Kidney (tissue), 14 donors: ENCODE data around the gene RNGTT. TPM values are rescaled to one million over a fixed set of nuclear protein-coding genes. Genes with fewer than 3 reads are reported as not detected.
A peak's percentile ranks its signal among the peaks of the same experiment; 100 is the strongest.

Experiments
- DNase-seq, 5 donors: peaks; one replicate each; pipeline ENCODE4 v3.0.0-alpha.2; 2013 to 2020
- FAIRE-seq: peaks from 2 replicates; lab custom pipeline; 2012; peaks lifted over from hg19 to GRCh38; lab: Jason Lieb, UNC
- H3K27ac ChIP-seq, 2 donors: one replicate each; pipeline ENCODE4 v1.7.0; 2013; ENCODE audit warnings: low read depth in 2 of 2, low read length in 2 of 2, inconsistent platforms in 1 of 2
- H3K27me3 ChIP-seq: one replicate; pipeline ENCODE4 v1.7.1; 2013; ENCODE audit warnings: low read length, inconsistent platforms; ENCODE audit not compliant: control insufficient read depth, insufficient read depth
- H3K36me3 ChIP-seq, 3 donors: one replicate each; pipeline versions ENCODE4 v1.7.0 to v1.7.1; 2013; ENCODE audit warnings: low read length in 3 of 3, control low read depth in 1 of 3, inconsistent platforms in 1 of 3; ENCODE audit not compliant: insufficient read depth in 3 of 3, control insufficient read depth in 2 of 3
- H3K4me1 ChIP-seq, 3 donors: one replicate each; pipeline versions ENCODE4 v1.7.0 to v1.7.1; 2013; ENCODE audit warnings: low read length in 3 of 3, inconsistent platforms in 1 of 3, low read depth in 1 of 3; ENCODE audit not compliant: control insufficient read depth in 2 of 3, insufficient read depth in 2 of 3
- H3K4me3 ChIP-seq, 3 donors: one replicate each; pipeline versions ENCODE4 v1.7.0 to v1.8.1; 2013; ENCODE audit warnings: low read length in 3 of 3, control low read depth in 1 of 3, inconsistent platforms in 1 of 3
- H3K9ac ChIP-seq, 3 donors: one replicate each; pipeline versions ENCODE4 v1.7.0 to v1.7.1; 2013; ENCODE audit warnings: low read length in 3 of 3, control low read depth in 1 of 3, inconsistent platforms in 1 of 3
- H3K9me3 ChIP-seq, 3 donors: one replicate each; pipeline versions ENCODE4 v1.7.0 to v1.7.1; 2013; ENCODE audit warnings: low read length in 3 of 3, control low read depth in 1 of 3, inconsistent platforms in 1 of 3; ENCODE audit not compliant: control insufficient read depth in 2 of 3, insufficient read depth in 1 of 3
- intact Hi-C: fragments of 100-400 bp; cut with DNase I; formaldehyde crosslinking; loops from one replicate; pipeline ENCODE4 v1.11.1; 2022
- polyA plus RNA-seq: library from polyadenylated mRNA; stranded (reverse); fragments of 350-450 nt; fragmentation: Illumina TruSeq; extraction: RNeasy Lipid Tissue Mini Kit (QIAGEN cat#74804); gene quantifications from one replicate; pipeline ENCODE4 v1.2.3, GENCODE V29; 2014; ENCODE audit warnings: low read depth, low replicate concordance; ENCODE audit not compliant: insufficient read depth
- total RNA-seq: library from RNA; stranded (reverse); fragmentation: NEBNext Ultra II Directional; extraction: Animal tissue kit (Norgen Biotek cat#: 25700); gene quantifications from one replicate; pipeline ENCODE4 v1.2.1, GENCODE V29; 2021
- TF ChIP-seq, protein P1 (sequence below): IDR thresholded peaks from 3 replicates; pipeline ENCODE4 v1.5.1; 2012; ENCODE audit warnings: mild to moderate bottlenecking, moderate library complexity, borderline replicate concordance; ENCODE audit not compliant: insufficient read depth; ENCODE audit errors: extremely low read depth
- donor health status: control.
- donor health status: control.
- donor health status: control.
- donor health status: control.
- donor health status: control.
- donor health status: DM: yes; HTN: yes; CAD: no.
- donor health status: Normal renal cell carcinoma (clear cell type).

The RNGTT gene
- total and polyA plus RNA-seq, 2 donors from 2014 or later: 5.4 to 13.8 TPM

DNA sequence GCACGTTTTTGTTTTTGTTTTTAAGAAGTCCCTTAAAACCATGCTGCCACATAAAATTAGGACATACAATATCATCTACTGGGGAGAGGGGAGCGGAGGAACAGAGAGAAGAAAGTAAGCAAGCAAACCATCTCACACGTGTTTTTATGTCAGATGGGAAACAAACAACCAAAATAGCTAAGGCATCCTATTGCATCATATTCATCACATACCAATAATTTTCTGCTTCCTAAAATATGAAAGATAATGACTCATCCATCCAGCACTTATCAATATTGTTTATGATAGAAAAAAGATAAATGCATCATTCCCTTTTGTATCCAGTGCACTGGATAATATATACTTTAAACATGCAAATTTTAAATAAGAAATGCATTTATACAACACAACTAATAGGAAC is 329.6 kb downstream of the RNGTT start:
- Histone ChIP-seq H3K9ac (no peak overlapping the region), H3K36me3 (no peaks in the 10 kb centered on the region), H3K27ac (no peak overlapping the region), H3K27me3 (no peaks in the 10 kb centered on the region), H3K9me3 (no peaks in the 10 kb centered on the region), H3K4me1 (no peaks in the 10 kb centered on the region), H3K4me3 (no peak overlapping the region)
- intact Hi-C loops: no loop called here
- TF ChIP-seq, protein P1, sequence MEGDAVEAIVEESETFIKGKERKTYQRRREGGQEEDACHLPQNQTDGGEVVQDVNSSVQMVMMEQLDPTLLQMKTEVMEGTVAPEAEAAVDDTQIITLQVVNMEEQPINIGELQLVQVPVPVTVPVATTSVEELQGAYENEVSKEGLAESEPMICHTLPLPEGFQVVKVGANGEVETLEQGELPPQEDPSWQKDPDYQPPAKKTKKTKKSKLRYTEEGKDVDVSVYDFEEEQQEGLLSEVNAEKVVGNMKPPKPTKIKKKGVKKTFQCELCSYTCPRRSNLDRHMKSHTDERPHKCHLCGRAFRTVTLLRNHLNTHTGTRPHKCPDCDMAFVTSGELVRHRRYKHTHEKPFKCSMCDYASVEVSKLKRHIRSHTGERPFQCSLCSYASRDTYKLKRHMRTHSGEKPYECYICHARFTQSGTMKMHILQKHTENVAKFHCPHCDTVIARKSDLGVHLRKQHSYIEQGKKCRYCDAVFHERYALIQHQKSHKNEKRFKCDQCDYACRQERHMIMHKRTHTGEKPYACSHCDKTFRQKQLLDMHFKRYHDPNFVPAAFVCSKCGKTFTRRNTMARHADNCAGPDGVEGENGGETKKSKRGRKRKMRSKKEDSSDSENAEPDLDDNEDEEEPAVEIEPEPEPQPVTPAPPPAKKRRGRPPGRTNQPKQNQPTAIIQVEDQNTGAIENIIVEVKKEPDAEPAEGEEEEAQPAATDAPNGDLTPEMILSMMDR: no peak
- DNase-seq (no peak), FAIRE-seq (no peak)

DNA sequence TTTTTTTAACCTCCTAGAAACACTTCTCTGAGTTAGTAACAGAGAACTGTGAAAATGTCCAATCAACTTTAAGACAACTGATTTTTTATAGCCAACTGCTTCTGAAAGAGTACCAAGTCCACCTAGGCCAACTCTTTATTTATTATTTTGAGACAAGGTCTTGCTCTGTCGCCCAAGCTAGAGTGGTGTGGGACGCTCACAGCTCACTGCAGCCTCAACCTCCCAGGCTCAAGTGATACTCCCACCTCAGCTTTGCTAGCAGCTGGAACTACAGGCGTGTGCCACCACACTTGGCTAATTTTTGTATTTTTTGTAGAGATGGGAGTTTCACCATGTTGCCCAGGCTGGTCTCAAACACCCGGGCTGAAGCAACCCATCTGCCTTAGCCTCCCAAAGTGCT is 331.6 kb downstream of the RNGTT start:
- Histone ChIP-seq H3K9me3 (no peaks in the 10 kb centered on the region), H3K36me3 (no peaks in the 10 kb centered on the region), H3K27me3 (no peaks in the 10 kb centered on the region), H3K9ac (no peak overlapping the region), H3K4me3 (no peak overlapping the region), H3K4me1 (no peaks in the 10 kb centered on the region), H3K27ac (no peak overlapping the region)
- TF ChIP-seq, protein P1: no peak
- DNase-seq (peak in 3 of 5 donors; percentile 16 to 43 (median 43)), FAIRE-seq (no peak)
- intact Hi-C loops: no loop called here

DNA sequence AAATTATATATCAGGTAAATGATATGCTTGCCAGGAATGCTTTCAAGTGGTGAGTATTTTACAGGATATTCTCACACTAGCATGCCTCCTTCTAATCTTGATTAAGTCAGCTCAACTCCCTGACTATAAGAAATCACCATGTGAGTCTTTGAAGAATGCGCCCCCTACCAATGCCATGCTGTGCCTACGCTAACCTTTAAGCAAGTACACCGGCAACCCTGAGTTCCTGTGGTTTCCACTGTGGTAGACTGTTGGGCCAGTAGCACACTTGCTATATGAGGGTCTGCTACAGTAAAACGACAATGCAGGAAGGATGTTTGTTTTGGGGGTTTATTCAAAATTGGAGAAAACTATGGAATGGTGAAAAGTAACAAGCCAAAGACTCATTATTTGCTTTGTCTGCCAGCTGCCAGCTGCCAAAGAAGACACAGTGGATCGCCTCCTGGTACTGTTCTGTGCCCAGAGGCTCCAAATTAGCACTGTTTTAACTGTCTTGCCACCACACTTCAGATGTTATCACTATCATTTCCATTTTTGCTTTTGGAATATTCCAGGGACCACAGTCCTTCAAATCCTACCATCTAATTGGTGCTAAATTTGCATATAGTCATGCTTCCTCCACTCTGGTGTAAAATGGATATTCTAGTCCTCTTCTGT is 333.5 kb downstream of the RNGTT start:
- DNase-seq (no peak), FAIRE-seq (no peak)
- Histone ChIP-seq H3K9ac (no peak overlapping the region), H3K27ac (no peak overlapping the region), H3K9me3 (no peaks in the 10 kb centered on the region), H3K27me3 (no peaks in the 10 kb centered on the region), H3K4me1 (no peaks in the 10 kb centered on the region), H3K4me3 (no peak overlapping the region), H3K36me3 (no peaks in the 10 kb centered on the region)
- intact Hi-C loops: no loop called here
- TF ChIP-seq, protein P1: no peak

DNA sequence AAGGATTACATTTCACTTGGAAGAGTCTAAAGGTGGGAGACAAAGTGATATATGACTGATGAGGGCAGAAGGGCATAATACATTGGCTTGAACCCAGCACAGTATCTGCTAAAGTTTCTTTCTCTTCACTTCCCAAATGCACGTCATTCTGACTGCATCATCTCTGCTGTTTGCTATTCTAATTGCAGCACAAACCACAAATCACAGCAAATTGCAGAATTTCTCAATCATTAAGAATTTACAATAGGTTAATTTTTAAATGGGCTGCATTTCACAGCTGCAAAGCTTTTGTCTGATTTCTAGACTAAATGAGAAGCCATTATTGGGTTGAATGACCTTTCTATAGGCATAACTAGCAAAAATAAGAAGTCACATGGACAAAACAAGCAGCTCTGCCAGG is 337.0 kb downstream of the RNGTT start:
- H3K4me3 ChIP-seq: no peak overlapping the region
- no peaks in the 10 kb centered on the region for H3K4me1 ChIP-seq
- TF ChIP-seq, protein P1: no peak
- no peak overlapping the region for H3K27ac ChIP-seq
- H3K9me3 ChIP-seq: no peaks in the 10 kb centered on the region
- FAIRE-seq (no peak), DNase-seq (no peak)
- no peaks in the 10 kb centered on the region for H3K27me3 ChIP-seq
- H3K36me3 ChIP-seq: no peaks in the 10 kb centered on the region
- no peak overlapping the region for H3K9ac ChIP-seq
- intact Hi-C loops: no loop called here
